HG02943 (cell line): ENCODE data around the gene CXCR2.
"Not testable (repeated sequence)": the region's sequence is repeated elsewhere in the genome, so short reads cannot be mapped to it uniquely, and the experiment has no call there.

Experiments used
- ATAC-seq: cut with Tn5 transposase; IDR thresholded peaks from one replicate; pipeline ENCODE4 v1.9.1; 2021; ENCODE audit warnings: mild to moderate bottlenecking, low read depth, moderate library complexity; ENCODE audit not compliant: unreplicated experiment

The CXCR2 gene

GRCh38 chr2:218125626-218126080 lies at the start of gene CXCR2:
Gene CXCR2 (plus strand): TSS chr2:218126028. CDS start chr2:218134802, 8,774 bp downstream.
- no peak for ATAC-seq

GRCh38 chr2:218077464-218078216 lies 48.2 kb upstream of the CXCR2 start:
- ATAC-seq, result no peak

GRCh38 chr2:218079943-218080913 lies 45.6 kb upstream of the CXCR2 start:
- no peak for ATAC-seq

GRCh38 chr2:218081063-218081462 lies 44.8 kb upstream of the CXCR2 start:
- ATAC-seq, result peak; percentile 77

- ATAC-seq, result no peak
Measured at GRCh38 chr2:218081695-218082094, 44.1 kb upstream of the CXCR2 start.

- ATAC-seq, result no peak
Measured at GRCh38 chr2:218082586-218083351, 43.1 kb upstream of the CXCR2 start.

GRCh38 chr2:218083352-218083676 lies 42.5 kb upstream of the CXCR2 start:
- ATAC-seq, result no peak

GRCh38 chr2:218086478-218086877 lies 39.4 kb upstream of the CXCR2 start:
- no peak for ATAC-seq

- ATAC-seq, result no peak
Measured at GRCh38 chr2:218089259-218089658, 36.6 kb upstream of the CXCR2 start.

GRCh38 chr2:218091746-218092145 lies 34.1 kb upstream of the CXCR2 start:
- no peak for ATAC-seq

- no peak for ATAC-seq
Measured at GRCh38 chr2:218093879-218094278, 31.9 kb upstream of the CXCR2 start.

GRCh38 chr2:218095853-218096252 lies 30.0 kb upstream of the CXCR2 start:
- ATAC-seq, result no peak

- no peak for ATAC-seq
Measured at GRCh38 chr2:218097975-218098374, 27.9 kb upstream of the CXCR2 start.

- not testable (repeated sequence) for ATAC-seq
Measured at GRCh38 chr2:218108834-218109233, 17.0 kb upstream of the CXCR2 start.

- ATAC-seq, result not testable (repeated sequence)
Measured at GRCh38 chr2:218121789-218122188, 4.0 kb upstream of the CXCR2 start.

- not testable (repeated sequence) for ATAC-seq
Measured at GRCh38 chr2:218122286-218122685, 3.5 kb upstream of the CXCR2 start.

- no peak for ATAC-seq
Measured at GRCh38 chr2:218123986-218124385, 1.8 kb upstream of the CXCR2 start.

- ATAC-seq, result no peak
Measured at GRCh38 chr2:218125095-218125494, 733 bp upstream of the CXCR2 start.

GRCh38 chr2:218127929-218128455 lies 2.2 kb downstream of the CXCR2 start:
- no peak for ATAC-seq

- no peak for ATAC-seq
Measured at GRCh38 chr2:218128781-218129457, 3.1 kb downstream of the CXCR2 start.
